C4-2B (cell line): ENCODE measurements around the gene PARVA.

Experiments
- H3K27ac ChIP-seq: fragments of 450-650 bp; 2 replicates; pipeline ENCODE4 v1.5.1; 2017
- CTCF ChIP-seq: fragments of 450-650 bp; conservative IDR thresholded peaks from 2 replicates; pipeline ENCODE4 v1.5.1; 2017; ENCODE audit warnings: mild to moderate bottlenecking
- ZFX ChIP-seq: fragments of 450-650 bp; IDR thresholded peaks from 2 replicates; pipeline ENCODE4 v1.6.1; 2017

PARVA gene

GRCh38 chr11:12380565-12381325 lies 3.4 kb downstream of the PARVA start:
- TF ChIP-seq ZFX (no peak), CTCF (no peak)
- H3K27ac ChIP-seq, result no peak overlapping the region

GRCh38 chr11:12381875-12382274 lies 4.5 kb downstream of the PARVA start:
- no peak for TF ChIP-seq CTCF
- no peak for TF ChIP-seq ZFX
- H3K27ac ChIP-seq, result no peak overlapping the region

GRCh38 chr11:12382451-12382850 lies 5.1 kb downstream of the PARVA start:
- TF ChIP-seq ZFX, result no peak
- no peak for TF ChIP-seq CTCF
- no peak overlapping the region for H3K27ac ChIP-seq

GRCh38 chr11:12386309-12386708 lies 8.9 kb downstream of the PARVA start:
- TF ChIP-seq CTCF, result no peak
- no peak for TF ChIP-seq ZFX
- no peak overlapping the region for H3K27ac ChIP-seq

- H3K27ac ChIP-seq, result peak overlapping the region; percentile 56; the same call in 1 of the 2 replicates
- TF ChIP-seq ZFX, result no peak
- TF ChIP-seq CTCF, result no peak
Observed at GRCh38 chr11:12386745-12387144, 9.4 kb downstream of the PARVA start.

- H3K27ac ChIP-seq, result peak overlapping the region; percentile 56; the same call in 1 of the 2 replicates
- TF ChIP-seq CTCF (no peak), ZFX (no peak)
Observed at GRCh38 chr11:12388173-12388572, 10.8 kb downstream of the PARVA start.

- peak overlapping the region; percentile 15; the same call in 1 of the 2 replicates for H3K27ac ChIP-seq
- TF ChIP-seq CTCF (no peak), ZFX (no peak)
Observed at GRCh38 chr11:12388939-12389670, 11.7 kb downstream of the PARVA start.
